ENCODE data around the gene MAP2K5.

MAP2K5 gene

GRCh38 chr15:67832897-67833709, 290.6 kb downstream of the MAP2K5 start:
- peak overlapping the region; percentile 12 for H3K4me3 ChIP-seq (ENCODE audit: low read depth, low read length)
- DNase-seq (ENCODE audit: low read depth) = no peak
- TF ChIP-seq CTCF (IDR thresholded peaks at IDR 0.05; ENCODE audit: low read depth, low read length, missing control alignments) = no peak
- in situ Hi-C loops (cut with HindIII; ENCODE audit: low sequenced_read_pairs) = no loop called here

- TF ChIP-seq CTCF (IDR thresholded peaks at IDR 0.05; ENCODE audit: low read depth, low read length, missing control alignments) = peak; percentile 57
- in situ Hi-C loops (cut with HindIII; ENCODE audit: low sequenced_read_pairs) = no loop called here
- DNase-seq (ENCODE audit: low read depth) = no peak
- H3K4me3 ChIP-seq (ENCODE audit: low read depth, low read length) = peak overlapping the region; percentile 6
These were observed 291.4 kb downstream of the MAP2K5 start for GRCh38 chr15:67833710-67834511.

GRCh38 chr15:67834581-67835296, 292.2 kb downstream of the MAP2K5 start:
- no peak for DNase-seq (ENCODE audit: low read depth)
- in situ Hi-C loops (cut with HindIII; ENCODE audit: low sequenced_read_pairs) = no loop called here
- peak overlapping the region; percentile 4 for H3K4me3 ChIP-seq (ENCODE audit: low read depth, low read length)
- no peak for TF ChIP-seq CTCF (IDR thresholded peaks at IDR 0.05; ENCODE audit: low read depth, low read length, missing control alignments)

- H3K4me3 ChIP-seq (ENCODE audit: low read depth, low read length) = peak overlapping the region; percentile 16
- TF ChIP-seq CTCF (IDR thresholded peaks at IDR 0.05; ENCODE audit: low read depth, low read length, missing control alignments) = no peak
- DNase-seq (ENCODE audit: low read depth) = no peak
- in situ Hi-C loops (cut with HindIII; ENCODE audit: low sequenced_read_pairs) = no loop called here
These were observed 293.0 kb downstream of the MAP2K5 start for GRCh38 chr15:67835297-67836133.

GRCh38 chr15:67836134-67836455, 293.6 kb downstream of the MAP2K5 start:
- peak overlapping the region; percentile 16 for H3K4me3 ChIP-seq (ENCODE audit: low read depth, low read length)
- in situ Hi-C loops (cut with HindIII; ENCODE audit: low sequenced_read_pairs) = no loop called here
- DNase-seq (ENCODE audit: low read depth) = no peak
- no peak for TF ChIP-seq CTCF (IDR thresholded peaks at IDR 0.05; ENCODE audit: low read depth, low read length, missing control alignments)

GRCh38 chr15:67836477-67836876, 294.0 kb downstream of the MAP2K5 start:
- H3K4me3 ChIP-seq (ENCODE audit: low read depth, low read length) = peak overlapping the region; percentile 16
- in situ Hi-C loops (cut with HindIII; ENCODE audit: low sequenced_read_pairs) = no loop called here
- no peak for DNase-seq (ENCODE audit: low read depth)
- peak; percentile 71 for TF ChIP-seq CTCF (IDR thresholded peaks at IDR 0.05; ENCODE audit: low read depth, low read length, missing control alignments)

All from astrocyte of the cerebellum (primary cell).